ENCODE data around the gene MAPK12.
A peak's percentile ranks its signal among the peaks of the same experiment; 100 is the strongest.

DNA sequence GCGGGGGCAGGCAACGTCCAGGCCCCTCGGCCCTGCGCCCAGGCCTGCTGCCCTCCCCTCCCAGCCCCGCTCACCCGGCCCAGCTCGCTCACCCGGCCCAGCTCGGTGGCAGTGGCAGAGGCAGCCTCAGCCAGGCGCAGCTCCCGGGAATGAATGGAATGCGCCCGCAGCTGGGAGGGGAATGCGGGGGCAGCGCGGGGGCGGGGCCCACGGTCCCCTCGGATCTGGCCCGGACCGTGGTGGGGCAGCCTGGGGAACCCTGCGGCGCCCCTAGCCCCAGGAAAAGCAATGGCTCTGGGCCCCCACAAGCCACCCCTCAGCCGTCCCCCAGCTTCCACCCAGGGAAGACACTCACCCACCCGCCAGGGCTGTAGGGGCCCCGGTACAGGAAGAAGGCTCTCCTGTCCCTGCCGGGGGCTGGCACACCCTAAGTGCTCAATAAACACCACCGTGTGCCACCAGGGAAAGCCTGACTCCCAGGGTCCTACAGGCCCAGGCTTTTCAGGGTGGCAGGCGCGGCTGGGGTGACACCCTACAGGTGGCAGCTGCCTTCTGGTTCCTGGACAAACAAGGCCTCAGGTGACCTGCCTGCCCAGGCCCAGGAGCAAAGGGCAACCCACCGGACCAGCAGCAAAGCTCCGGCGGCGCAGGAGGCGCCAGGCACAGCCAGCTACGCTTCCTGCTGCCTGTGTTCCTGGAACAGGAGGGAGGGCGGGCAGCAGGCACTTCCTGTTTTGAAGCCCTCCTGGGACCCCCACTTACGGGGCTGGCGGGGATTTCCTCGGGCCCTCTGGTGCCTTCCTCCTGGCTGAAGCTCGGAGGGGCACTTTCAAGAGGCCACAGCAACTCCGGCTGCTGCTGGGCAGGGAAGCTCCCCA is 32.2 kb upstream of the MAPK12 start:
- TF ChIP-seq POLR2A (IDR thresholded peaks at IDR 0.05; ENCODE audit: low read depth, low read length): peak; percentile 32; the same call in 1 of the 2 replicates
- TF ChIP-seq, protein P1, sequence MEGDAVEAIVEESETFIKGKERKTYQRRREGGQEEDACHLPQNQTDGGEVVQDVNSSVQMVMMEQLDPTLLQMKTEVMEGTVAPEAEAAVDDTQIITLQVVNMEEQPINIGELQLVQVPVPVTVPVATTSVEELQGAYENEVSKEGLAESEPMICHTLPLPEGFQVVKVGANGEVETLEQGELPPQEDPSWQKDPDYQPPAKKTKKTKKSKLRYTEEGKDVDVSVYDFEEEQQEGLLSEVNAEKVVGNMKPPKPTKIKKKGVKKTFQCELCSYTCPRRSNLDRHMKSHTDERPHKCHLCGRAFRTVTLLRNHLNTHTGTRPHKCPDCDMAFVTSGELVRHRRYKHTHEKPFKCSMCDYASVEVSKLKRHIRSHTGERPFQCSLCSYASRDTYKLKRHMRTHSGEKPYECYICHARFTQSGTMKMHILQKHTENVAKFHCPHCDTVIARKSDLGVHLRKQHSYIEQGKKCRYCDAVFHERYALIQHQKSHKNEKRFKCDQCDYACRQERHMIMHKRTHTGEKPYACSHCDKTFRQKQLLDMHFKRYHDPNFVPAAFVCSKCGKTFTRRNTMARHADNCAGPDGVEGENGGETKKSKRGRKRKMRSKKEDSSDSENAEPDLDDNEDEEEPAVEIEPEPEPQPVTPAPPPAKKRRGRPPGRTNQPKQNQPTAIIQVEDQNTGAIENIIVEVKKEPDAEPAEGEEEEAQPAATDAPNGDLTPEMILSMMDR (IDR thresholded peaks at IDR 0.05 in 2 of 3, conservative IDR thresholded peaks at IDR 0.05 in 1 of 3; ENCODE audit: control insufficient read depth in 2 of 3, extremely low read depth in 1 of 3, insufficient read depth in 1 of 3, low read depth in 3 of 3, low read length in 3 of 3): no peak
- TF ChIP-seq EP300 (IDR thresholded peaks at IDR 0.05; ENCODE audit: borderline replicate concordance in 1 of 2, control insufficient read depth in 1 of 2, low read depth in 2 of 2, low read length in 2 of 2): no peak
